NK-92 (cell line): ENCODE measurements around the gene COG6.

Experiments
- DNase-seq: peaks from one replicate; lab custom pipeline; 2025; ENCODE audit not compliant: unreplicated experiment; lab: John Stamatoyannopoulos, UW

The COG6 gene

GRCh38 chr13:39655569-39656324 lies at the start of gene COG6:
COG6 (plus strand) TSS chr13:39655662; CDS start chr13:39655727, 65 bp downstream.
- peak; percentile 81 for DNase-seq

- no peak for DNase-seq
Measured at GRCh38 chr13:39605677-39606320, 49.7 kb upstream of the COG6 start.

DNA sequence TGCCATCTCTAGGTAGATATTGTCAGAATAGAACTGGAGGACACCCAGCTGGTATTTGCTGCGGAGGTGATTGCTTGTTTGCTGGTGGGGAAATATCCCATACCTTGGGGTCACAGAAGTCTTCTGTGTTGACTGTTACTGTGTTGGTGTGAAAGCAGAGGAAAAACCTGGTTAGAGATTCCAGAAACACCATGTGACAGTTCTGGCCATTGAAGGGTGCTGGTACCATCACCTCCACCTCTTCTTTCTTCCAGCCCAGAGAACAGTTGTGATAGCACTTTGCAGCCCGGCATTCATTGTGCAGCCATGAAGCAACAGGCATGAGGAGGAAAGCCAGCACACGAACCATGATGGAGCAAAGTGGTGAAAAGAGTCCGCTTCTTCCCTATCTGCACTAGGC lies 47.6 kb upstream of the COG6 start:
- DNase-seq, result no peak

DNA sequence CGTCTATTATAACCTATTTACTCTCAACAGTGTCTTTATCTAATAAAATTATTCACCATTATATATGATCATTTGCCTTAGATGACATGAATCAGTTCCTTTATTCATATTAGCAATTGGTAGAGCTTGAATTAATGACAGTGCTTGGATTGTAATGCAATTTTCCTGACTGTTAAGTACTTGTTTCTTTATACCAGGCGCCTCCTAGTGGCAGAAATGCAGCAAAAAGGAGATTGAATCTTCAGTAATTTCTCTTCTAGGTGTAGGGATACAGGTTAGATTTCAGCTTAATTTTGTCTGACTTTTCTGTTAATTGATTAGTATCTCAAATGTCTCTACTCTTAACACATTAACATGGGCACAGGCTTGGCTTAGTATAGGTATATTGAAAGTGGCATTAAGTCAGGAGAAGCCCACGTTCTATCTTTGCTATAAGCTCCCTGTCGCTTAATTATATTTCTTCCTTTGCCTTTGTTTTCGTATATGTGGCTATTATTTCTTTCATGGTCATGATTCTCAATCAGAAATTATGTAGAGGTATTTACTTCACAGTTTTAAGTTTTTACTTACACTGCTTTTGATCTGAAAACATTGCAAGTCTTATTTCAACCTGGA lies 43.3 kb upstream of the COG6 start:
- DNase-seq, result no peak

DNA sequence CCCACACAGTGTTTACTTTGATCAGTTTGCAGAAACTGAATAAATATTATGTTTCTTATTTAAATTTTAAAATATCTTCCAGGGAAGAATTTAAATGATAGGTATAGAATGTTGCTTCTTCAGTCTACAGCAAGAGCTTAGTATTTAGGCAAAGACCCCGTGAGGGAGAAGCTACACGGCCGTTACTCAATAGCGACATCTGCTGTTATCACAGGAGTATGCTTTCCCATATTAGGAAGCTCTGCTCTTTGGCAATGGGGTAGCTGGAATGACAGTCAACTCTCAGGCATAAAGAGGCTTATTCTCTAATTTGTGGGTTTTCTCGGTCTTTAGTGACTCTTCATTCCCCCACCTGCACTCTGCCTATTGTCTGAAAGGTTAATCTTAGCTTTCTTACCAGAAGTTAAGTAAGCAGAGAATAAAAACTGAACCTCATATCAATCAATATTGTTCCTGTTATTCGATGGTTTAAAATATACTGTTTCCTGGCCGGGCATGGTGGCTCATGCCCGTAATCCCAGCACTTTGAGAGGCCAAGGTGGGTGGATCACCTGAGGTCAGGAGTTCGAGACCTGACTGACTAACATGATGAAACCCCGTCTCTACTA lies 39.3 kb upstream of the COG6 start:
- DNase-seq, result no peak

DNA sequence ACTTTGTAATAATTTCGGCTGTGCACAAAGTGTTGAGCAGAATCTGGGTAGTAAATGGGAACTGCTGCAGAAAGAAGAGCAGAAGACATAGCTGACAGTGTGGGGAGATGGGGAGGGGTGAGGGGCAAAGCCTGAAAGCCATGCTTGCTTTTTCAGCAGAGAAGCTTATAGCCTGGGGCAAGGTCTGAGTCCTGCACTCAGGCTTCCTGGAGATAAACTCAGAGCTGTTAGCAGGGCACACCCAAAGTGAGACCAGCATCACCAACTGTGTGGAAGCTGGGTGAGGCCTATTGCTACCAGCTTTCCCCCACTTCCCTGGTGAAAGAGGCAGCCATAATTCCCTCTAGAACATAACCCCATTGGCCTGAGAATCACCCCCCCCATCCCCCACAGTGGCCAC lies 36.9 kb upstream of the COG6 start:
- DNase-seq, result no peak

- DNase-seq, result no peak
Measured at GRCh38 chr13:39623466-39623865, 32.0 kb upstream of the COG6 start.

DNA sequence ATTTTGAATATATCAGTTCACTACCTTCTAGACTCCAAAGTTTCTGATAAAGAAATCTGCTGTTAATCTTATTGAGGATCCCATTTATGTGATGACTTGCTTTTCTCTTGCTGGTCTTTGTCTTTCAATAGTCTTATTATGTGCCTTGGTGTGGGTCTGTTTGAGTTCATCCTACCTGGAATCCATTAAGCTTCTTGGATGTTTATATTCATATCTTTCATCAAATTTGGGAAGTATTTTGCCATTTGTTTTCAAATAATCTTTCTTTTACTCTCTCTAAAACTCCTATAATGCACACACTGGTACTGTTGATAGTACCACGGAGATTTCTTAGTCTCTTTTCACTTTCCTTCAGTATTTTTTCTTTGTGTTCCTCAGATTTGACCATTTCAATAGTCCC lies 24.2 kb upstream of the COG6 start:
- no peak for DNase-seq

DNA sequence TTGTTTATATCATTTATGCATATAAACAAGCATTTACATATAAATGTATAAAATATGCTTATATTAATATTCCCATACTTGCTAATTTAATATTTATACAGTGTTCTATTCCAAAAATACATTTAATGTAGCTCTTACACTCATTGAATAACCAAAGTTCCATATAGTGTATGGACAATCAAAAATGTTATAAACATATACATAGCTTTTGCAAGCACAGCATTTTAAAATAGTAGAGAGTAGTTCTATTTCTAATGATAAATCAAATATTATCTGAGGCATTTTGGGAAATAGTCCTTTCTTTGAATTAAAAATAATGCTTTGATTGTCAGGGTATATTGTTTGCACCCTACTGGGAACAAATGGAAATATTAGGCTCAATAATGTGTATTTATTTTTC lies 22.5 kb upstream of the COG6 start:
- DNase-seq, result no peak

GRCh38 chr13:39635564-39635963 lies 19.9 kb upstream of the COG6 start:
- DNase-seq, result no peak

DNA sequence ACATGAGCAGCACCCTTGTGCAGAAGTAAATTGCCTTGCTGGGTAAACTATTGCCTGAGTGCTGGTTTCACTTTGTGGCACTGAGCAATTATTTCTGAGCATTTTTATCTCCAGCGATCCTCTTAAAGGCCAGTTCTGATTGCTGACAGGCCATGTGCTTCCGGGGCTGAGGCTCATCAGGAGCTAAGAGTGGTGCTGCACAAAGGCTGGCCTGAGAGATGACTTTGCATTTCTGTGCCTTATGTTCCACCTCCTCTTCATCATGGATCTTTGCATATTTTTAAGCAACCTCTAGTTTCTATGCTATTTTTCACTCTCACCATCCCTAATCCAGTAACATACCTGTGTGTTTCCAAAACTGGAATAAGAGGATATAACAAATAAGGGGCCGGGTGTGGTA lies 17.6 kb upstream of the COG6 start:
- no peak for DNase-seq

GRCh38 chr13:39641645-39642044 lies 13.8 kb upstream of the COG6 start:
- DNase-seq, result no peak

- no peak for DNase-seq
Measured at GRCh38 chr13:39646122-39646521, 9.3 kb upstream of the COG6 start.

DNA sequence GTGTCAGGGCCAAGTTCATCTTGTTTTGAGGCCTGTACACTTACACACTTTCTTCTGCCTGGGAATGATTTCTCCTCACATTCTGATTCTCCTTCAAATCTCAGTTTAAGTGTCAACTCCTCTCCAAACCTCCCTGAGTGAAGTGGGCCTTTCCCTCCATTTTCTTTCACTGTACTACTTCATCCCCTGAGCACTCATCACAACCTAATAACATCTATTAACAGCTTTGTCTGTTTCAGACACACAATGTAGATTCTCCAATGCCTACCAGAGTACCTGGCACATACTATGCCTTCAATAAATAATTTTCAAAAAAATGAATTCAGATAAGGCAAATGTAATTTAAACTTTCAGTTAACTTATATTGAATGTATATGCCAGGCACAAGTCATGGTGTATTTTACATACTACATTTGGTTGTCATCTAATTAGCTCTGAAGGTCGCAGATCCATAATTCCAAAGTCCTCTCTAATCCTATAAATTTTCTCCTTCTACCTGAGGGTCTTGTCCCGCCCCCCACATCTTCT lies 357 bp upstream of the COG6 start:
- DNase-seq, result no peak

GRCh38 chr13:39656325-39656677 lies 839 bp downstream of the COG6 start:
- no peak for DNase-seq

DNA sequence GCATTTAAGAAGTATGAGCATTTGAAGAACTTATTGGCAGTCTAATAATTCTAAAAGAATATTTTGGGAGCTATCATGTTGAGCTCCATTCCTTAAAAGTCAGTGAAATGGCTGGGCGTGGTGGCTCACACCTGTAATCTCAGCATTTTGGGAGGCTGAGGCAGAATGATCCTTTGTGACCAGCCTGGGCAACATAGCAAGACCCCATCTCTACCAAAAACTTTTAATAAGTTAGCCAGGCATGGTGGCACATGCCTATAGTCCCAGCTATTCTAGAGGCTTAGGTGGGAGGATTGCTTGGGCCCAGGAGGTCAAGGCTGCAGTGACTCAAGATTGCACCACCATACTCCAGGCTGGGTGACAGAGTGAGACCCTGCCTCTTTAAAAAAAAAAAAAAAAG lies 8.0 kb downstream of the COG6 start:
- DNase-seq, result no peak

GRCh38 chr13:39663958-39664357 lies 8.5 kb downstream of the COG6 start:
- no peak for DNase-seq

- no peak for DNase-seq
Measured at GRCh38 chr13:39665763-39666162, 10.3 kb downstream of the COG6 start.

- DNase-seq, result no peak
Measured at GRCh38 chr13:39670445-39670844, 15.0 kb downstream of the COG6 start.

DNA sequence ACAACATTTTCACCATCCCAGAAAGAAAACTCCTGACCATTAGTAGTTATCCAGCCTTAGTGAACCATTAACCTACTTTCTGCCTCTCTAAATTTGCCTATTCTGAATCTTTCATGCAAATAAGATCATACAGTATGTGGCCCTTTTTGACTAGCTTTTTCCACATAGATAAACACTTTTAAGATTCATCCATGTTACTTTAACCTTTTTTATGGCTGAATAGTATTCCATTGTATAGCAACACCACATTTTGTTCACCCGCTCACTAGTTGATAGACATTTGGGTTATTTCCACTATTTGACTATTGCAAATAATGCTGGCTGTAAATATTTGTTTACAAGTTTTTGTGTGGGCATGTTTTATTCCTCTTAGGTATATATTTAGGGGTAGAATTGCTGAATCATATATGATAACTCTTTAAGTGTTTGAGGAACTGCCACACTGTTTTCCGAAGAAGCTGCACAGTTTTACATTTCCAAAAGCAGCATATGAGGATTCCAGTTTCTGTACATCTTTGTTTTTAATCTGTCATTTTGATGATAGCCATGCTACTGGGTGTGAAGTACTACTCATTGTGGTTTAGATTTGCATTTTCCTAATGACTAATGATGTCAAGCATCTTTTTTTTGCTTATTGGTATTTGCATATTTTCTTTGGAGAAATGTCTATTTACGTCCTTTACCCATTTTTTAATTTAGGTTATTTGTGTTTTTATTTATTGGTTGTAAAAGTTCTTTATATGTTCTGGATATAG lies 17.1 kb downstream of the COG6 start:
- DNase-seq, result no peak

DNA sequence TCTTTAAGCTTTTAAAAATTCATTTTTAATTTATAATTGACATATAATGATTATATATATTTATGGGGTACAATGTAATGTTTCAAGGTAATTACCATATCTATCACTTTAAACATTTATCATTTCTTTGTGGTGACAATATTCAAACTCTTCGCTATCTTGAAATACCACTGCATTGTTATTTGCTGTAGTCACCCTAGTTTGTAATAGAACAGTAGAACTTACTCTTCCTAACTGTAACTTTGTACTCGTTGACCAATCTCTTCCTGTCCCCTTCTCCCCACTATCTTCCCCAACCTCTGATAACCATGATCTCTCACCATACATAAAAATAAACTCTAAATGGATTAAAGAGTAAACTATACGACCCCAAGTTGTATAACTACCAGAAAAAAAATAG lies 20.4 kb downstream of the COG6 start:
- DNase-seq, result no peak
